Left ventricle myocardium inferior (tissue), 1 donor: Measurements from ENCODE around the gene RFWD3. TPM values are rescaled to one million over a fixed set of nuclear protein-coding genes. Genes with fewer than 3 reads are reported as not detected.
A peak's percentile ranks its signal among the peaks of the same experiment; 100 is the strongest.

Experiments
- DNase-seq: peaks from one replicate; pipeline ENCODE4 v3.0.0-alpha.2; 2020
- H3K27ac ChIP-seq: fragments of 200-600 bp; replicated peaks from 2 replicates; pipeline ENCODE4 v1.8.0; 2021
- H3K27me3 ChIP-seq: fragments of 200-600 bp; 2 replicates; pipeline ENCODE4 v1.8.0; 2021; ENCODE audit warnings: low read depth
- H3K36me3 ChIP-seq: fragments of 200-600 bp; 2 replicates; pipeline ENCODE4 v1.8.0; 2021
- H3K4me1 ChIP-seq: fragments of 200-600 bp; 2 replicates; pipeline ENCODE4 v1.8.0; 2021
- H3K4me3 ChIP-seq: fragments of 200-600 bp; 2 replicates; pipeline ENCODE4 v1.8.0; 2021; ENCODE audit warnings: mild to moderate bottlenecking, moderate library complexity
- H3K9me3 ChIP-seq: fragments of 200-600 bp; replicated peaks from 2 replicates; pipeline ENCODE4 v1.8.0; 2021
- CTCF ChIP-seq: fragments of 200-600 bp; IDR thresholded peaks from 2 replicates; pipeline ENCODE4 v1.8.0; 2021; ENCODE audit warnings: antibody characterized with exemption, mild to moderate bottlenecking, borderline replicate concordance
- intact Hi-C: fragments of 100-400 bp; cut with micrococcal nuclease; formaldehyde crosslinking; loops from one replicate; pipeline ENCODE4 v1.11.0; 2022
- total RNA-seq: library from RNA; stranded (reverse); fragmentation: NEBNext Ultra II Directional; extraction: Animal tissue kit (Norgen Biotek cat#: 25700); gene quantifications from one replicate; pipeline ENCODE4 v1.2.1, GENCODE V29; 2021
- donor health status: DM: no; HTN: yes; CAD: no; lungs with severe emphysema.

The RFWD3 gene
- total RNA-seq, 1 donor from 2014 or later = 5.9 TPM

DNA sequence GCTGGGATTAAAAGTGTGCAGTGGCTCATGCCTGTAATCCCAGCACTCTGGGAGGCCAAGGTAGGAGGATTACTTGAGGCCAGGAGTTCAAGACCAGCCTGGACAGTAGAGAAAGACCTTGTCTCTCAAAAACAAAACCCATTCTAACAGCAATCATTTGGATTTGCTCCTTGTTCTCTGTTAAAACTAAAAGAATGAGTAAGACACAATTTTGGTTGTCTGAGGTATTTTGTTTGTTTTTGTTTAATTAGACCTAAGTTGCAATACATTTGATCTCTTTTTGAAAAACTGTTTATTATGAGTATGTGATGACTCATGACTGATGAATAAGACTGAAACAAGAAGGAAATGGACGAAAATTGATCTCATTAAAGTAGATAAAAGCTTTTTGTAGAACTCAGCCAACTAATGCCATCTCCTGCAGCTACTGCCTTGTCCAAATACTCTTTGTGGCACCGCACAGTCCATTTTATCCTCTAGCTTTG is 88.8 kb downstream of the RFWD3 start:
- Histone ChIP-seq H3K36me3 (no peaks in the 10 kb centered on the region), H3K27ac (no peak overlapping the region), H3K27me3 (no peaks in the 10 kb centered on the region), H3K4me3 (no peak overlapping the region), H3K4me1 (peaks cover 62% of the 10 kb centered on the region), H3K9me3 (no peaks in the 10 kb centered on the region)
- intact Hi-C loops = no loop called here
- TF ChIP-seq CTCF = no peak
- no peak for DNase-seq

- intact Hi-C loops = no loop called here
- no peaks in the 10 kb centered on the region for H3K36me3 ChIP-seq
- no peak overlapping the region for H3K4me3 ChIP-seq
- TF ChIP-seq CTCF = no peak
- no peaks in the 10 kb centered on the region for H3K9me3 ChIP-seq
- no peak for DNase-seq
- H3K4me1 ChIP-seq = peaks cover 60% of the 10 kb centered on the region
- H3K27me3 ChIP-seq = no peaks in the 10 kb centered on the region
- H3K27ac ChIP-seq = no peak overlapping the region
Observed at GRCh38 chr16:74575807-74576643, 90.7 kb downstream of the RFWD3 start.

DNA sequence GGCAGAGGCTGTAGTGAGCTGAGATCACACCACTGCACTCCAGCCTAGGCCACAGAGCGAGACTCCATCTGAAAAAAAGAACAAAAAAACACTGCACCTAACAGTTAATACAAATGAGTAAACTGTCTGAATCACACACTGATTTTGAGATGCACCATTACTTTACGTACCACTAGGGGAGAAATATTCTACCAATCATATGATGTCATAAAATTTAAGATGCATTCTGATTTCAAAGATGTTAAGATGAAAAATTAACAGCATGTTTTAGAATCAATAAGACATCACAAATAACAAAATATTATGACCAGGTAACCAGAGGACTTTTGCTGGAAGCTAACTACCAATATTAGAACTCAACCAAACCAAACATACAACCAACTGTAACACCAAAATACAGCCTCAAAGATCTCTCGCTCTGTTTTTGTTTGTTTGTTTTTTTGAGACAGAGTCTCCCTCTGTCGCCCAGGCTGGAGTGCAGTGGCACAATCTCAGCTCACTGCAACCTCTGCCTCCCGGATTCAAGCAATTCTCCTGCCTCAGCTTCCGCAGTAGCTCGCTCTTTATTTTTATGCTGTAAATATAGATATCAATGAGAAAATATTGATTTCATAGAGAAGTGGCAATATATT is 91.4 kb downstream of the RFWD3 start:
- no peak overlapping the region for H3K4me3 ChIP-seq
- H3K27me3 ChIP-seq = no peaks in the 10 kb centered on the region
- peaks cover 60% of the 10 kb centered on the region for H3K4me1 ChIP-seq
- no peak for DNase-seq
- no peaks in the 10 kb centered on the region for H3K36me3 ChIP-seq
- H3K9me3 ChIP-seq = no peaks in the 10 kb centered on the region
- TF ChIP-seq CTCF = peak; percentile 9
- intact Hi-C loops = no loop called here
- H3K27ac ChIP-seq = no peak overlapping the region

DNA sequence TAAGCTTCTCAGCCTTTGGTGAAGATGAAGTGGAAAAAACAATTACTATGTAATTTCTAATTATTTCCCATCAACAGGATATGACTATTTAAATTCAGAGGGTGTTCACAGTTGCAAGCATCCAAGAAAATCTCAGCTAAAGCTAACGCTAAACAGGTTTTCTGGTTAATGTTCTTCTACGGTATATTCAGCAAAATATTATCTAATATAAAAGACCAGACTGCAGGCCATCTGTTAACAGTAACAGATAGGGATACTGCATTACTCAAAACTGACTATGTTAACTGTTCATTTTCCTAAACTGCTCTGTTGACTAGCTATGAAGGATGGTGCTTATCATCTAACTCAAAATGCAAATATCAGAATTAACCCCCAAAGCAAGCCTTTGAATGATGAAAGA is 92.5 kb downstream of the RFWD3 start:
- Histone ChIP-seq H3K9me3 (no peaks in the 10 kb centered on the region), H3K4me1 (peaks cover 67% of the 10 kb centered on the region), H3K4me3 (no peak overlapping the region), H3K36me3 (no peaks in the 10 kb centered on the region), H3K27me3 (no peaks in the 10 kb centered on the region), H3K27ac (no peak overlapping the region)
- no peak for TF ChIP-seq CTCF
- intact Hi-C loops = no loop called here
- no peak for DNase-seq

GRCh38 chr16:74573622-74574021 is 93.1 kb downstream of the RFWD3 start:
- no peaks in the 10 kb centered on the region for H3K27me3 ChIP-seq
- no peak for TF ChIP-seq CTCF
- no peaks in the 10 kb centered on the region for H3K9me3 ChIP-seq
- no peak overlapping the region for H3K27ac ChIP-seq
- no peak overlapping the region for H3K4me3 ChIP-seq
- H3K4me1 ChIP-seq = peaks cover 62% of the 10 kb centered on the region
- no peaks in the 10 kb centered on the region for H3K36me3 ChIP-seq
- DNase-seq = no peak
- intact Hi-C loops = no loop called here

Other genes starting within 250 kb of the RFWD3 start
- gene CLEC18B, start 245.4 kb downstream of the RFWD3 start, total RNA-seq = 0.30 TPM
- 72.7 TPM for gene GLG1, start 59.8 kb downstream of the RFWD3 start, total RNA-seq
- gene MLKL, start 34.0 kb upstream of the RFWD3 start, total RNA-seq = 3.2 TPM
- gene FA2H, start 107.9 kb upstream of the RFWD3 start, total RNA-seq = not detected